GM06990 (cell line): ENCODE data around the gene OBSCN.

Experiments used
- DNase-seq: peaks from one replicate; pipeline ENCODE4 v3.0.0-alpha.2; 2011; ENCODE audit not compliant: insufficient read length; ENCODE audit errors: extremely low read depth
- H3K27me3 ChIP-seq: replicated peaks from 2 replicates; pipeline ENCODE4 v1.6.0; 2011; ENCODE audit warnings: low read length; ENCODE audit not compliant: control insufficient read depth, insufficient read depth
- H3K36me3 ChIP-seq: 2 replicates; pipeline ENCODE4 v1.5.1; 2011; ENCODE audit warnings: low read length; ENCODE audit not compliant: control insufficient read depth, insufficient read depth
- H3K4me3 ChIP-seq: replicated peaks from 2 replicates; pipeline ENCODE4 v1.5.1; 2011; ENCODE audit warnings: low read depth, mild to moderate bottlenecking, control low read depth, low read length
- CTCF ChIP-seq: IDR thresholded peaks from 2 replicates; pipeline ENCODE4 v1.5.1; 2011; ENCODE audit warnings: low read length, control low read depth, mild to moderate bottlenecking, inconsistent platforms; ENCODE audit not compliant: insufficient read depth, poor library complexity, severe bottlenecking

The OBSCN gene

GRCh38 chr1:228332797-228333738 is 125.2 kb downstream of the OBSCN start:
- TF ChIP-seq CTCF, result no peak

GRCh38 chr1:228333739-228334115 is 125.9 kb downstream of the OBSCN start:
- Histone ChIP-seq H3K27me3 (no peaks in the 10 kb centered on the region; the same call in 1 of the 2 replicates), H3K36me3 (no peaks in the 10 kb centered on the region), H3K4me3 (no peak overlapping the region)
- no peak for DNase-seq
- no peak for TF ChIP-seq CTCF

More at GRCh38 chr1:228332797-228333738, 125.2 kb downstream of the OBSCN start:
- H3K36me3 ChIP-seq, result no peaks in the 10 kb centered on the region
- no peak for DNase-seq
- no peak overlapping the region for H3K4me3 ChIP-seq
- no peaks in the 10 kb centered on the region; the same call in 1 of the 2 replicates for H3K27me3 ChIP-seq

GRCh38 chr1:228334226-228334935 is 126.5 kb downstream of the OBSCN start:
- no peak for DNase-seq
- Histone ChIP-seq H3K4me3 (no peak overlapping the region), H3K27me3 (no peaks in the 10 kb centered on the region; the same call in 1 of the 2 replicates), H3K36me3 (no peaks in the 10 kb centered on the region)
- no peak for TF ChIP-seq CTCF

GRCh38 chr1:228334954-228335353 is 127.1 kb downstream of the OBSCN start:
- Histone ChIP-seq H3K36me3 (no peaks in the 10 kb centered on the region), H3K27me3 (no peaks in the 10 kb centered on the region; the same call in 1 of the 2 replicates), H3K4me3 (no peak overlapping the region)
- TF ChIP-seq CTCF, result no peak
- DNase-seq, result no peak

- H3K27me3 ChIP-seq, result no peaks in the 10 kb centered on the region; the same call in 1 of the 2 replicates
- no peak for DNase-seq
These were observed 127.8 kb downstream of the OBSCN start for GRCh38 chr1:228335406-228336307.

More at GRCh38 chr1:228335406-228336307, 127.8 kb downstream of the OBSCN start:
- H3K36me3 ChIP-seq, result no peaks in the 10 kb centered on the region
- no peak for TF ChIP-seq CTCF
- H3K4me3 ChIP-seq, result no peak overlapping the region
